ENCODE data around the gene RBP7.
A peak's percentile ranks its signal among the peaks of the same experiment; 100 is the strongest.

RBP7 gene

GRCh38 chr1:10050611-10051010 lies 53.6 kb downstream of the RBP7 start:
- Histone ChIP-seq H4K20me1 (peaks cover 56% of the 10 kb centered on the region), H3K27me3 (no peaks in the 10 kb centered on the region), H3K9me3 (no peaks in the 10 kb centered on the region), H3K4me1 (peaks cover 28% of the 10 kb centered on the region), H3K27ac (no peak overlapping the region), H3K9ac (no peak overlapping the region), H3K36me3 (peaks cover 71% of the 10 kb centered on the region), H3K4me2 (no peak overlapping the region), H3K4me3 (no peak overlapping the region)
- TF ChIP-seq Cebpa-rat (IDR thresholded peaks at IDR 0.05): no peak

GRCh38 chr1:10051656-10052055 lies 54.6 kb downstream of the RBP7 start:
- Histone ChIP-seq H3K9me3 (no peaks in the 10 kb centered on the region), H3K4me3 (no peak overlapping the region), H3K27ac (no peak overlapping the region), H3K36me3 (peaks cover 64% of the 10 kb centered on the region), H3K9ac (no peak overlapping the region), H3K4me2 (no peak overlapping the region), H3K27me3 (no peaks in the 10 kb centered on the region), H4K20me1 (peaks cover 49% of the 10 kb centered on the region), H3K4me1 (peaks cover 30% of the 10 kb centered on the region)
- no peak for TF ChIP-seq Cebpa-rat (IDR thresholded peaks at IDR 0.05)

GRCh38 chr1:10052347-10052746 lies 55.3 kb downstream of the RBP7 start:
- Histone ChIP-seq H3K4me2 (no peak overlapping the region), H3K27me3 (no peaks in the 10 kb centered on the region), H3K36me3 (peaks cover 60% of the 10 kb centered on the region), H3K4me3 (no peak overlapping the region), H3K27ac (no peak overlapping the region), H3K9me3 (no peaks in the 10 kb centered on the region), H3K9ac (no peak overlapping the region), H3K4me1 (peaks cover 37% of the 10 kb centered on the region), H4K20me1 (peaks cover 49% of the 10 kb centered on the region)
- no peak for TF ChIP-seq Cebpa-rat (IDR thresholded peaks at IDR 0.05)

GRCh38 chr1:10054465-10054864 lies 57.4 kb downstream of the RBP7 start:
- Histone ChIP-seq H4K20me1 (peaks cover 52% of the 10 kb centered on the region), H3K27me3 (no peaks in the 10 kb centered on the region), H3K4me3 (no peak overlapping the region), H3K9me3 (no peaks in the 10 kb centered on the region), H3K27ac (no peak overlapping the region), H3K4me1 (peaks cover 33% of the 10 kb centered on the region), H3K36me3 (peaks cover 55% of the 10 kb centered on the region), H3K4me2 (no peak overlapping the region), H3K9ac (no peak overlapping the region)
- TF ChIP-seq Cebpa-rat (IDR thresholded peaks at IDR 0.05): no peak

GRCh38 chr1:10056599-10056987 lies 59.6 kb downstream of the RBP7 start:
- TF ChIP-seq Cebpa-rat (IDR thresholded peaks at IDR 0.05): no peak
- Histone ChIP-seq H3K4me3 (no peak overlapping the region), H3K36me3 (peaks cover 39% of the 10 kb centered on the region), H3K27ac (no peak overlapping the region), H3K4me1 (peaks cover 33% of the 10 kb centered on the region), H3K9me3 (no peaks in the 10 kb centered on the region), H4K20me1 (peaks cover 42% of the 10 kb centered on the region), H3K27me3 (no peaks in the 10 kb centered on the region), H3K9ac (no peak overlapping the region), H3K4me2 (peak overlapping the region; percentile 71)

GRCh38 chr1:10057343-10057742 lies 60.3 kb downstream of the RBP7 start:
- H3K9me3 ChIP-seq: no peaks in the 10 kb centered on the region
- no peak overlapping the region for H3K9ac ChIP-seq
- no peak for TF ChIP-seq Cebpa-rat (IDR thresholded peaks at IDR 0.05)
- H3K4me3 ChIP-seq: no peak overlapping the region
- H3K4me1 ChIP-seq: peaks cover 33% of the 10 kb centered on the region
- no peaks in the 10 kb centered on the region for H3K27me3 ChIP-seq
- peak overlapping the region; percentile 71 for H3K4me2 ChIP-seq
- H4K20me1 ChIP-seq: peaks cover 41% of the 10 kb centered on the region
- H3K36me3 ChIP-seq: peaks cover 33% of the 10 kb centered on the region
- peak overlapping the region; percentile 30; the same call in 1 of the 2 replicates for H3K27ac ChIP-seq

GRCh38 chr1:10057796-10058195 lies 60.8 kb downstream of the RBP7 start:
- TF ChIP-seq Cebpa-rat (IDR thresholded peaks at IDR 0.05): no peak
- Histone ChIP-seq H3K27me3 (no peaks in the 10 kb centered on the region), H4K20me1 (peaks cover 41% of the 10 kb centered on the region), H3K4me1 (peaks cover 33% of the 10 kb centered on the region), H3K4me3 (no peak overlapping the region), H3K4me2 (peak overlapping the region; percentile 71), H3K27ac (peak overlapping the region; percentile 30; the same call in 1 of the 2 replicates), H3K36me3 (peaks cover 28% of the 10 kb centered on the region), H3K9me3 (no peaks in the 10 kb centered on the region), H3K9ac (no peak overlapping the region)

GRCh38 chr1:10059342-10059718 lies 62.3 kb downstream of the RBP7 start:
- no peak overlapping the region for H3K27ac ChIP-seq
- peaks cover 17% of the 10 kb centered on the region for H3K36me3 ChIP-seq

GRCh38 chr1:10060311-10061100 lies 63.5 kb downstream of the RBP7 start:
- Histone ChIP-seq H3K9ac (no peak overlapping the region), H3K36me3 (peaks cover 16% of the 10 kb centered on the region), H3K27ac (no peak overlapping the region), H3K27me3 (no peaks in the 10 kb centered on the region), H3K4me3 (no peak overlapping the region), H3K4me1 (peaks cover 41% of the 10 kb centered on the region), H3K4me2 (no peak overlapping the region), H4K20me1 (peaks cover 41% of the 10 kb centered on the region), H3K9me3 (no peaks in the 10 kb centered on the region)
- TF ChIP-seq Cebpa-rat (IDR thresholded peaks at IDR 0.05): no peak

More at GRCh38 chr1:10059342-10059718, 62.3 kb downstream of the RBP7 start:
- no peak overlapping the region for H3K4me2 ChIP-seq
- peaks cover 38% of the 10 kb centered on the region for H3K4me1 ChIP-seq
- no peaks in the 10 kb centered on the region for H3K9me3 ChIP-seq
- no peak for TF ChIP-seq Cebpa-rat (IDR thresholded peaks at IDR 0.05)
- H4K20me1 ChIP-seq: peaks cover 41% of the 10 kb centered on the region
- no peak overlapping the region for H3K9ac ChIP-seq
- H3K4me3 ChIP-seq: no peak overlapping the region
- H3K27me3 ChIP-seq: no peaks in the 10 kb centered on the region

- no peak for TF ChIP-seq Cebpa-rat (IDR thresholded peaks at IDR 0.05)
- Histone ChIP-seq H3K27ac (no peak overlapping the region), H3K4me3 (no peak overlapping the region), H3K9ac (no peak overlapping the region), H3K27me3 (no peaks in the 10 kb centered on the region), H3K4me2 (no peak overlapping the region), H3K9me3 (no peaks in the 10 kb centered on the region), H4K20me1 (peaks cover 41% of the 10 kb centered on the region), H3K36me3 (peaks cover 16% of the 10 kb centered on the region), H3K4me1 (peaks cover 37% of the 10 kb centered on the region)
Observed at GRCh38 chr1:10061276-10061675, 64.2 kb downstream of the RBP7 start.

Measured in BLaER1 (cell line).